K562 (cell line): ENCODE results near the gene CENPX. TPM values are rescaled to one million over a fixed set of nuclear protein-coding genes. Genes with fewer than 3 reads are reported as not detected.
A peak's percentile ranks its signal among the peaks of the same experiment; 100 is the strongest.

ENCODE experiments used
- CHD7 ChIP-seq: fragments of 200-600 bp; sonication (generic); IDR thresholded peaks from one replicate; pipeline ENCODE4 v1.6.1; 2012; ENCODE audit warnings: mild to moderate bottlenecking, low read depth, low read length, inconsistent platforms
- DIDO1 ChIP-seq: fragments of 450-650 bp; IDR thresholded peaks from 2 replicates; pipeline ENCODE4 v1.6.1; 2016; ENCODE audit warnings: low read depth, missing biosample characterization, missing genetic modification characterization
- E2F4 ChIP-seq: sonication (generic); formaldehyde crosslinking; IDR thresholded peaks from 2 replicates; pipeline ENCODE4 v1.8.0; 2022; ENCODE audit warnings: mild to moderate bottlenecking, low read depth, missing genetic modification reagents
- GTF2B ChIP-seq: IDR thresholded peaks from 2 replicates; pipeline ENCODE4 v1.6.1; 2011; ENCODE audit not compliant: insufficient read length; ENCODE audit errors: extremely low read depth
- LCOR ChIP-seq: sonication (generic); formaldehyde crosslinking; IDR thresholded peaks from 2 replicates; pipeline ENCODE4 v1.8.0; 2022; ENCODE audit warnings: mild to moderate bottlenecking, missing genetic modification reagents
- SFPQ ChIP-seq: fragments of 200-400 bp; formaldehyde crosslinking; IDR thresholded peaks from 2 replicates; pipeline ENCODE4 v1.6.1; 2017; ENCODE audit warnings: mild to moderate bottlenecking, low read depth, low read length, moderate library complexity
- ZBED1 ChIP-seq: IDR thresholded peaks from 2 replicates; pipeline ENCODE4 v1.6.1; 2014
- ZNF695 ChIP-seq: fragments of 450-650 bp; formaldehyde crosslinking; IDR thresholded peaks from 2 replicates; pipeline ENCODE4 v1.4.0; 2020; ENCODE audit warnings: mild to moderate bottlenecking, moderate library complexity
- ZNF696 ChIP-seq: fragments of 250-450 bp; sonication (Bioruptor Pico); conservative IDR thresholded peaks from 2 replicates; pipeline ENCODE4 v1.4.0; 2020; ENCODE audit warnings: mild to moderate bottlenecking, moderate library complexity
- polyA plus RNA-seq, 8 experiments: library from polyadenylated mRNA; depleted of rRNA in 4 of 8; stranded (reverse) in 5 of 8; unstranded in 3 of 8; fragments of >200 nt; fragmentation: Nextera tagmentation in 2 of 8; fragmentation: Illumina TruSeq in 1 of 8; extraction: Ambion mirVana in 2 of 8; extraction: Trizol in 1 of 8; gene quantifications; 2 replicates each; pipeline versions ENCODE4 v1.2.1 to v1.2.3, GENCODE V29; 2011 to 2014; ENCODE audit warnings: inconsistent platforms in 1 of 8, missing spikeins in 1 of 8
- total RNA-seq, 7 experiments: library from RNA; depleted of rRNA in 6 of 7; stranded (reverse); fragments of >200 nt in 6 of 7; fragmentation: Illumina TruSeq in 2 of 7; extraction: Trizol in 2 of 7; gene quantifications; 2 replicates each; pipeline versions ENCODE4 v1.2.1 to v1.2.3, GENCODE V29; 2011 to 2021; ENCODE audit warnings: low replicate concordance in 1 of 7
- TF ChIP-seq, protein P1 (sequence below): sonication (generic); IDR thresholded peaks from 2 replicates; pipeline ENCODE4 v1.6.1; 2016

CENPX gene
- total and polyA plus RNA-seq, 9 of the 15 experiments (the other 6 are each of a cell fraction or from before 2014, with no cell fraction given) = 32.7 to 352 (median 127) TPM

DNA sequence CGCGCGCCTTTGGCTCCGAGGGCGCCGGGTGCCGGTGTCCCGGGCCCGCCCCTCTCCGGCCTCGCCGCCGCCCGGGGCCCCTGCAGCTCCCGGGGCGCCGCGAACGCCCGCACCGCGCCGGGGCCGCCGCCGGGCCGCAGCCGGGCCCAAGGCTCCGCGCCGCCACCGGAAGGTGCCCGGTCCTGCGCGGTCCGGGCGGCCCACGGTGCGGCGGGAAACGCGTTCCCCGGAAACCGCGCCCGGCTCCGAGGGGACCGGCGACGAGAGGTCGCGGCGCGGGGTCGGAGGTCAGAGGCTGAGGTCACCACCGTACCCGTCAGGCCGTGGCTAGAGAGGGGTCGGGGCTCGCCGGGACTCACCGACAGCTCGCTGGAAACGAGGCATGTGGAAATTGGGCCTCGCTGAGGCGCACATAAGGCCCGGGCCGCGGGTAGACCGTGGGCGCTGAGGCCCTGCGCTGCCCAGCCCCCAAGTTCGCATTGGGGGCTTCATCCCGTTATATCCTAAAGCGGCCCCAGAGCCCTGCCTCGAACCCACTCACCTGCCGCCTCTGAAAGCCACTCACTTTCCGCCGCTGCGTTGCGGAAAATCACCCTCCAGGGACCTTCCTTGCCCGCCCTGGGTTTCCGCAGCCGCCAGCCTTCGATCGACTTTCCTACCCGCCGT, 43.1 kb upstream of the CENPX start, which contains the start of gene DUS1L (continued):
- TF ChIP-seq CHD7 (peak; percentile 25), LCOR (CRISPR knock-in tag) (no peak), SFPQ (no peak), ZBED1 (0 out of 2 replicates have a peak, but pooled peaks have one; percentile 57), ZNF695 (no peak), DIDO1 (tag) (0 out of 2 replicates have a peak, but pooled peaks have one; percentile 55), E2F4 (CRISPR knock-in tag) (no peak), GTF2B (no peak), ZNF696 (CRISPR knock-in tag) (no peak)
- TF ChIP-seq, protein P1, sequence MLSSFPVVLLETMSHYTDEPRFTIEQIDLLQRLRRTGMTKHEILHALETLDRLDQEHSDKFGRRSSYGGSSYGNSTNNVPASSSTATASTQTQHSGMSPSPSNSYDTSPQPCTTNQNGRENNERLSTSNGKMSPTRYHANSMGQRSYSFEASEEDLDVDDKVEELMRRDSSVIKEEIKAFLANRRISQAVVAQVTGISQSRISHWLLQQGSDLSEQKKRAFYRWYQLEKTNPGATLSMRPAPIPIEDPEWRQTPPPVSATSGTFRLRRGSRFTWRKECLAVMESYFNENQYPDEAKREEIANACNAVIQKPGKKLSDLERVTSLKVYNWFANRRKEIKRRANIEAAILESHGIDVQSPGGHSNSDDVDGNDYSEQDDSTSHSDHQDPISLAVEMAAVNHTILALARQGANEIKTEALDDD = no peak
